ENCODE measurements around the gene ASCL2. TPM values are rescaled to one million over a fixed set of nuclear protein-coding genes. Genes with fewer than 3 reads are reported as not detected.

The ASCL2 gene
- not detected in 2 replicates for total RNA-seq (2013; cell fraction: nucleolus; rRNA removed)
- not detected in 2 replicates for total RNA-seq (2014; rRNA removed)
- total RNA-seq (2014; rRNA removed; fragmentation: Illumina TruSeq; extraction: Trizol): not detected in 2 replicates
- not detected in 2 replicates for total RNA-seq (2021)
- polyA plus RNA-seq (2011; ENCODE audit: low read depth): not detected
- not detected in 2 replicates for polyA plus RNA-seq (2011; rRNA removed)
- not detected in 2 replicates for polyA plus RNA-seq (2011; cell fraction: cytosol; rRNA removed)
- not detected in 2 replicates for polyA plus RNA-seq (2011; cell fraction: nucleus; rRNA removed)
- not detected in 2 replicates for polyA plus RNA-seq (2012)
- not detected in 2 replicates for polyA plus RNA-seq (2014; fragmentation: Illumina TruSeq; extraction: Trizol)
- not detected for polyA plus RNA-seq (2014; fragmentation: Nextera tagmentation; extraction: Ambion mirVana)
- not detected in 2 replicates for polyA plus RNA-seq (2014; rRNA removed)
- polyA plus RNA-seq (2016; fragmentation: Nextera tagmentation; extraction: Ambion mirVana): not detected
- polyA minus RNA-seq (2011; rRNA and poly(A)+ RNA removed): not detected in 2 replicates
- not detected in 2 replicates for polyA minus RNA-seq (2011; cell fraction: cytosol; rRNA and poly(A)+ RNA removed)
- not detected in 2 replicates for polyA minus RNA-seq (2011; cell fraction: nucleus; rRNA and poly(A)+ RNA removed)
- Bru-seq, nascent RNA: not detected
- BruChase-seq, experiment 1, labeled RNA remaining after a 6-hour chase: not detected
- not detected for BruChase-seq, experiment 2, labeled RNA remaining after a 2-hour chase
- long read RNA-seq, experiment 1: 0 reads
- long read RNA-seq, experiment 2: 0 reads

GRCh38 chr11:2270322-2271076, at the start of gene ASCL2:
Gene ASCL2, minus strand, starts transcription at chr11:2270588. Its CDS starts 256 bp downstream, at chr11:2270332.
- ATAC-seq (no peak), FAIRE-seq (no peak), DNase-seq (ENCODE audit: low read depth, low spot score) (no peak)
- SMC1A ChIA-PET (ENCODE audit: uncharacterized antibody, unreplicated experiment): no interaction called here
- in situ Hi-C loops (cut with MboI) (no loop called here), intact Hi-C loops (cut with micrococcal nuclease; ENCODE audit: unreplicated experiment) (no loop called here)
- Histone ChIP-seq H3K27me3 (replicated peaks in 1 of 2; ENCODE audit: control insufficient read depth in 2 of 2, insufficient read depth in 2 of 2, low read length in 1 of 2) (no peaks in the 10 kb centered on the region; a peak in 2 of 4 replicates), H2AFZ (ENCODE audit: control insufficient read depth, low read depth, low read length) (no peak within 1 kb of the TSS), H3K9ac (ENCODE audit: control insufficient read depth, insufficient read depth, low read length) (no peak within 1 kb of the TSS), H3K9me3 (replicated peaks; ENCODE audit: control insufficient read depth, insufficient read depth, low read length) (no peaks in the 10 kb centered on the region; the same call in 2 of the 3 replicates), H3K79me2 (ENCODE audit: control insufficient read depth, insufficient read depth, low read length) (no peaks in the 10 kb centered on the region), H3K4me2 (ENCODE audit: control insufficient read depth, insufficient read depth) (peak within 1 kb of the TSS; percentile 25; the same call in 1 of the 2 replicates), H3K4me3 (no peak within 1 kb of the TSS), H3K27ac (ENCODE audit: control insufficient read depth, insufficient read depth) (no peak within 1 kb of the TSS), H3K4me1 (ENCODE audit: control insufficient read depth, insufficient read depth, low read length) (peaks cover 13% of the 10 kb centered on the region), H3K36me3 (ENCODE audit: control insufficient read depth in 2 of 2, insufficient read depth in 2 of 2, low read length in 1 of 2) (no peaks in the 10 kb centered on the region), H4K20me1 (ENCODE audit: control insufficient read depth, insufficient read depth) (no peaks in the 10 kb centered on the region)
- CTCF ChIA-PET: no interaction called here
- RAD21 ChIA-PET (ENCODE audit: unreplicated experiment): no interaction called here
- POLR2A ChIA-PET: no interaction called here
- WGBS (ENCODE audit: insufficient coverage, insufficient replicate concordance, low lambda C conversion rate, missing lambda C conversion rate): 38% methylated on average over 78 of the region's 89 CpGs
- TF ChIP-seq HDAC6 (IDR thresholded peaks at IDR 0.05; ENCODE audit: unreplicated experiment) (peak; percentile 16), BMI1 (IDR thresholded peaks at IDR 0.05; ENCODE audit: borderline replicate concordance) (no peak), RAD51 (IDR thresholded peaks at IDR 0.05) (no peak)
- no TSS peak for BruUV-seq (replicated peaks)
